NCI-H2107 (cell line): ENCODE measurements around the gene PDGFD.
"Not testable (repeated sequence)": the region's sequence is repeated elsewhere in the genome, so short reads cannot be mapped to it uniquely, and the experiment has no call there.

Source experiments
- DNase-seq: peaks from one replicate; lab custom pipeline; 2025; lab: John Stamatoyannopoulos, UW

The PDGFD gene

GRCh38 chr11:104054911-104055529 lies 108.9 kb downstream of the PDGFD start:
- no peak for DNase-seq

GRCh38 chr11:104053743-104054478 lies 110.0 kb downstream of the PDGFD start:
- DNase-seq = no peak

- DNase-seq = no peak
Measured at GRCh38 chr11:104051778-104052177, 112.2 kb downstream of the PDGFD start.

- no peak for DNase-seq
Measured at GRCh38 chr11:104049116-104049515, 114.8 kb downstream of the PDGFD start.

GRCh38 chr11:104046858-104047257 lies 117.1 kb downstream of the PDGFD start:
- not testable (repeated sequence) for DNase-seq

- DNase-seq = no peak
Measured at GRCh38 chr11:104046331-104046730, 117.6 kb downstream of the PDGFD start.

GRCh38 chr11:104043678-104044239 lies 120.2 kb downstream of the PDGFD start:
- DNase-seq = no peak

- no peak for DNase-seq
Measured at GRCh38 chr11:104043142-104043541, 120.8 kb downstream of the PDGFD start.

GRCh38 chr11:104041792-104042191 lies 122.2 kb downstream of the PDGFD start:
- no peak for DNase-seq

GRCh38 chr11:104036995-104037394 lies 127.0 kb downstream of the PDGFD start:
- no peak for DNase-seq

- no peak for DNase-seq
Measured at GRCh38 chr11:104036588-104036987, 127.4 kb downstream of the PDGFD start, which contains the start of gene DDI1. Gene DDI1, plus strand, starts transcription at chr11:104036640. Its CDS starts 183 bp downstream, at chr11:104036823.

GRCh38 chr11:104033561-104033960 lies 130.4 kb downstream of the PDGFD start:
- no peak for DNase-seq

GRCh38 chr11:104033134-104033533 lies 130.8 kb downstream of the PDGFD start:
- no peak for DNase-seq

- no peak for DNase-seq
Measured at GRCh38 chr11:104028476-104029263, 135.3 kb downstream of the PDGFD start.

GRCh38 chr11:104024572-104024971 lies 139.4 kb downstream of the PDGFD start:
- no peak for DNase-seq

GRCh38 chr11:104015649-104016415 lies 148.1 kb downstream of the PDGFD start:
- DNase-seq = no peak

GRCh38 chr11:104011044-104011443 lies 152.9 kb downstream of the PDGFD start:
- no peak for DNase-seq

GRCh38 chr11:104009744-104010143 lies 154.2 kb downstream of the PDGFD start:
- no peak for DNase-seq

GRCh38 chr11:104005234-104005855 lies 158.6 kb downstream of the PDGFD start:
- no peak for DNase-seq

GRCh38 chr11:104003491-104003890 lies 160.5 kb downstream of the PDGFD start:
- DNase-seq = no peak

- DNase-seq = no peak
Measured at GRCh38 chr11:104001561-104002056, 162.3 kb downstream of the PDGFD start.
